Neural cell (in vitro differentiated cells): ENCODE results near the gene RAD51B. TPM values are rescaled to one million over a fixed set of nuclear protein-coding genes. Genes with fewer than 3 reads are reported as not detected.

Experiments used
- H2AFZ ChIP-seq: fragments of 200-600, 300-800 bp; sonication (generic), shearing (Covaris generic); 2 replicates; pipeline ENCODE4 v1.6.0; 2014; ENCODE audit warnings: low read depth, mild to moderate bottlenecking, antibody characterized with exemption, low read length, moderate library complexity
- H3F3A ChIP-seq: fragments of 200-600 bp; shearing (Covaris generic); 2 replicates; pipeline ENCODE4 v1.6.1; 2016; ENCODE audit warnings: mild to moderate bottlenecking, moderate library complexity, mixed read lengths, antibody characterized with exemption, low read length; ENCODE audit not compliant: insufficient read depth, poor library complexity, severe bottlenecking
- H3K27ac ChIP-seq: fragments of 200-600, 300-800 bp; sonication (generic), shearing (Covaris generic); 2 replicates; pipeline ENCODE4 v1.5.1; 2014; ENCODE audit warnings: mild to moderate bottlenecking, low read length, moderate library complexity
- H3K27me3 ChIP-seq: fragments of 300-800, 200-600 bp; sonication (generic), shearing (Covaris generic); 2 replicates; pipeline ENCODE4 v1.6.0; 2014; ENCODE audit warnings: mild to moderate bottlenecking, low read depth, low read length, moderate library complexity; ENCODE audit not compliant: insufficient read depth
- H3K36me3 ChIP-seq: fragments of 300-800, 200-600 bp; sonication (generic), shearing (Covaris generic); 2 replicates; pipeline ENCODE4 v1.5.1; 2014; ENCODE audit warnings: mild to moderate bottlenecking, antibody characterized with exemption, low read length, moderate library complexity; ENCODE audit not compliant: insufficient read depth
- H3K4me2 ChIP-seq: fragments of 300-800, 200-600 bp; sonication (generic), shearing (Covaris generic); 2 replicates; pipeline ENCODE4 v1.6.0; 2014; ENCODE audit warnings: mild to moderate bottlenecking, low read length
- H3K4me3 ChIP-seq: fragments of 300-800, 200-600 bp; sonication (generic), shearing (Covaris generic); 2 replicates; pipeline ENCODE4 v1.5.1; 2014; ENCODE audit warnings: mild to moderate bottlenecking, low read length, moderate library complexity
- H3K79me2 ChIP-seq: fragments of 200-600 bp; shearing (Covaris generic); replicated peaks from 2 replicates; pipeline ENCODE4 v1.6.0; 2014; ENCODE audit warnings: mild to moderate bottlenecking, low read length, moderate library complexity; ENCODE audit not compliant: insufficient read depth
- H3K9ac ChIP-seq: fragments of 300-800, 200-600 bp; sonication (generic), shearing (Covaris generic); 2 replicates; pipeline ENCODE4 v1.6.1; 2016; ENCODE audit warnings: mild to moderate bottlenecking, low read length, mixed read lengths
- H3K9me2 ChIP-seq: fragments of 200-600 bp; shearing (Covaris generic); 2 replicates; pipeline ENCODE4 v1.6.1; 2016; ENCODE audit warnings: mild to moderate bottlenecking, low read length, mixed read lengths; ENCODE audit not compliant: insufficient read depth
- H3K9me3 ChIP-seq: fragments of 200-600, 300-800 bp; sonication (generic), shearing (Covaris generic); 2 replicates; pipeline ENCODE4 v1.6.1; 2016; ENCODE audit warnings: mild to moderate bottlenecking, mixed run types, low read length, moderate library complexity, mixed read lengths
- H4K20me1 ChIP-seq: fragments of 200-600 bp; shearing (Covaris generic); 2 replicates; pipeline ENCODE4 v1.6.1; 2016; ENCODE audit warnings: mild to moderate bottlenecking, mixed run types; ENCODE audit not compliant: insufficient read depth
- EP300 ChIP-seq: fragments of 450-650 bp; conservative IDR thresholded peaks from 2 replicates; pipeline ENCODE4 v1.6.1; 2014; ENCODE audit warnings: antibody characterized with exemption, mild to moderate bottlenecking, moderate library complexity; ENCODE audit not compliant: poor library complexity, severe bottlenecking
- EZH2 ChIP-seq: fragments of 200-600, 300-800 bp; shearing (Covaris generic), sonication (generic); IDR thresholded peaks from 2 replicates; pipeline ENCODE4 v1.6.1; 2014; ENCODE audit warnings: antibody characterized with exemption, low read length, borderline replicate concordance, mild to moderate bottlenecking; ENCODE audit not compliant: insufficient read depth, poor library complexity, severe bottlenecking
- MXI1 ChIP-seq: fragments of 450-650 bp; conservative IDR thresholded peaks from 2 replicates; pipeline ENCODE4 v1.6.1; 2014; ENCODE audit warnings: antibody characterized with exemption, mild to moderate bottlenecking; ENCODE audit not compliant: poor library complexity, severe bottlenecking
- POLR2AphosphoS5 ChIP-seq: IDR thresholded peaks from 2 replicates; pipeline ENCODE4 v1.6.1; 2012
- RAD21 ChIP-seq: fragments of 450-650 bp; conservative IDR thresholded peaks from 2 replicates; pipeline ENCODE4 v1.6.1; 2014; ENCODE audit warnings: antibody characterized with exemption, mild to moderate bottlenecking, moderate library complexity
- SMC3 ChIP-seq: fragments of 450-650 bp; conservative IDR thresholded peaks from 2 replicates; pipeline ENCODE4 v1.6.1; 2014; ENCODE audit warnings: antibody characterized with exemption, mild to moderate bottlenecking, moderate library complexity; ENCODE audit not compliant: poor library complexity
- TAF1 ChIP-seq: IDR thresholded peaks from 2 replicates; pipeline ENCODE4 v1.6.1; 2012; ENCODE audit warnings: low read depth
- polyA plus RNA-seq: library from polyadenylated mRNA; depleted of rRNA; stranded (reverse); fragments of >200 nt; gene quantifications from 2 replicates; pipeline ENCODE4 v1.2.3, GENCODE V29; 2014
- TF ChIP-seq, protein P1 (sequence below): IDR thresholded peaks from 2 replicates; pipeline ENCODE4 v1.6.1; 2012; ENCODE audit warnings: borderline replicate concordance
- TF ChIP-seq, protein P2 (sequence below): fragments of 450-650 bp; IDR thresholded peaks from 2 replicates; pipeline ENCODE4 v1.5.1; 2014; ENCODE audit warnings: antibody characterized with exemption, mild to moderate bottlenecking, moderate library complexity; ENCODE audit not compliant: poor library complexity, severe bottlenecking

The RAD51B gene
- polyA plus RNA-seq, 1 donor from 2014 or later = 3.1 TPM

GRCh38 chr14:67994531-67994930 is 175.0 kb downstream of the RAD51B start:
- Histone ChIP-seq H3K9me2 (no peaks in the 10 kb centered on the region), H3K4me3 (no peak overlapping the region), H3K9ac (no peak overlapping the region), H3F3A (no peaks in the 10 kb centered on the region), H3K79me2 (no peaks in the 10 kb centered on the region), H3K36me3 (no peaks in the 10 kb centered on the region), H3K27ac (no peak overlapping the region), H3K9me3 (no peaks in the 10 kb centered on the region), H4K20me1 (no peaks in the 10 kb centered on the region), H2AFZ (no peak overlapping the region), H3K27me3 (no peaks in the 10 kb centered on the region), H3K4me2 (no peak overlapping the region)
- no peak for TF ChIP-seq EZH2
- TF ChIP-seq RAD21 = no peak
- TF ChIP-seq, protein P1, sequence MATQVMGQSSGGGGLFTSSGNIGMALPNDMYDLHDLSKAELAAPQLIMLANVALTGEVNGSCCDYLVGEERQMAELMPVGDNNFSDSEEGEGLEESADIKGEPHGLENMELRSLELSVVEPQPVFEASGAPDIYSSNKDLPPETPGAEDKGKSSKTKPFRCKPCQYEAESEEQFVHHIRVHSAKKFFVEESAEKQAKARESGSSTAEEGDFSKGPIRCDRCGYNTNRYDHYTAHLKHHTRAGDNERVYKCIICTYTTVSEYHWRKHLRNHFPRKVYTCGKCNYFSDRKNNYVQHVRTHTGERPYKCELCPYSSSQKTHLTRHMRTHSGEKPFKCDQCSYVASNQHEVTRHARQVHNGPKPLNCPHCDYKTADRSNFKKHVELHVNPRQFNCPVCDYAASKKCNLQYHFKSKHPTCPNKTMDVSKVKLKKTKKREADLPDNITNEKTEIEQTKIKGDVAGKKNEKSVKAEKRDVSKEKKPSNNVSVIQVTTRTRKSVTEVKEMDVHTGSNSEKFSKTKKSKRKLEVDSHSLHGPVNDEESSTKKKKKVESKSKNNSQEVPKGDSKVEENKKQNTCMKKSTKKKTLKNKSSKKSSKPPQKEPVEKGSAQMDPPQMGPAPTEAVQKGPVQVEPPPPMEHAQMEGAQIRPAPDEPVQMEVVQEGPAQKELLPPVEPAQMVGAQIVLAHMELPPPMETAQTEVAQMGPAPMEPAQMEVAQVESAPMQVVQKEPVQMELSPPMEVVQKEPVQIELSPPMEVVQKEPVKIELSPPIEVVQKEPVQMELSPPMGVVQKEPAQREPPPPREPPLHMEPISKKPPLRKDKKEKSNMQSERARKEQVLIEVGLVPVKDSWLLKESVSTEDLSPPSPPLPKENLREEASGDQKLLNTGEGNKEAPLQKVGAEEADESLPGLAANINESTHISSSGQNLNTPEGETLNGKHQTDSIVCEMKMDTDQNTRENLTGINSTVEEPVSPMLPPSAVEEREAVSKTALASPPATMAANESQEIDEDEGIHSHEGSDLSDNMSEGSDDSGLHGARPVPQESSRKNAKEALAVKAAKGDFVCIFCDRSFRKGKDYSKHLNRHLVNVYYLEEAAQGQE = no peak
- no peak for TF ChIP-seq MXI1
- TF ChIP-seq, protein P2, sequence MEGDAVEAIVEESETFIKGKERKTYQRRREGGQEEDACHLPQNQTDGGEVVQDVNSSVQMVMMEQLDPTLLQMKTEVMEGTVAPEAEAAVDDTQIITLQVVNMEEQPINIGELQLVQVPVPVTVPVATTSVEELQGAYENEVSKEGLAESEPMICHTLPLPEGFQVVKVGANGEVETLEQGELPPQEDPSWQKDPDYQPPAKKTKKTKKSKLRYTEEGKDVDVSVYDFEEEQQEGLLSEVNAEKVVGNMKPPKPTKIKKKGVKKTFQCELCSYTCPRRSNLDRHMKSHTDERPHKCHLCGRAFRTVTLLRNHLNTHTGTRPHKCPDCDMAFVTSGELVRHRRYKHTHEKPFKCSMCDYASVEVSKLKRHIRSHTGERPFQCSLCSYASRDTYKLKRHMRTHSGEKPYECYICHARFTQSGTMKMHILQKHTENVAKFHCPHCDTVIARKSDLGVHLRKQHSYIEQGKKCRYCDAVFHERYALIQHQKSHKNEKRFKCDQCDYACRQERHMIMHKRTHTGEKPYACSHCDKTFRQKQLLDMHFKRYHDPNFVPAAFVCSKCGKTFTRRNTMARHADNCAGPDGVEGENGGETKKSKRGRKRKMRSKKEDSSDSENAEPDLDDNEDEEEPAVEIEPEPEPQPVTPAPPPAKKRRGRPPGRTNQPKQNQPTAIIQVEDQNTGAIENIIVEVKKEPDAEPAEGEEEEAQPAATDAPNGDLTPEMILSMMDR = no peak
- TF ChIP-seq TAF1 = no peak
- no peak for TF ChIP-seq POLR2AphosphoS5
- TF ChIP-seq SMC3 = no peak
- no peak for TF ChIP-seq EP300

GRCh38 chr14:67996235-67996634 is 176.7 kb downstream of the RAD51B start:
- no peaks in the 10 kb centered on the region for H4K20me1 ChIP-seq
- H2AFZ ChIP-seq = no peak overlapping the region
- no peak overlapping the region for H3K9ac ChIP-seq
- H3F3A ChIP-seq = no peaks in the 10 kb centered on the region
- no peaks in the 10 kb centered on the region for H3K9me2 ChIP-seq
- H3K27me3 ChIP-seq = no peaks in the 10 kb centered on the region
- H3K27ac ChIP-seq = no peak overlapping the region
- no peaks in the 10 kb centered on the region for H3K9me3 ChIP-seq
- TF ChIP-seq POLR2AphosphoS5 (no peak), EP300 (no peak), RAD21 (no peak), EZH2 (no peak), TAF1 (no peak), SMC3 (no peak), MXI1 (no peak)
- TF ChIP-seq, protein P1 = no peak
- TF ChIP-seq, protein P2 = no peak
- H3K4me3 ChIP-seq = no peak overlapping the region
- no peaks in the 10 kb centered on the region for H3K36me3 ChIP-seq
- no peaks in the 10 kb centered on the region for H3K79me2 ChIP-seq
- H3K4me2 ChIP-seq = no peak overlapping the region
